ENCODE data around the gene LAMTOR3.

- TF ChIP-seq POLR2AphosphoS5 (IDR thresholded peaks at IDR 0.05; ENCODE audit: borderline replicate concordance, low read depth, low read length) (no peak), EZH2 (IDR thresholded peaks at IDR 0.05) (no peak)
These were observed 8.5 kb downstream of the LAMTOR3 start for GRCh38 chr4:99885687-99886086.

Measured in SK-N-MC (cell line).